OCI-LY3 (cell line): ENCODE results near the gene TAMM41.

ENCODE experiments used
- CTCF ChIP-seq: fragments of 200-600, 300-600 bp; sonication (generic); IDR thresholded peaks from 2 replicates; pipeline ENCODE4 v1.5.1; 2014; ENCODE audit warnings: antibody characterized with exemption, low read length, low read depth
- EZH2phosphoT487 ChIP-seq: fragments of 200-600 bp; shearing (Covaris generic); IDR thresholded peaks from 2 replicates; pipeline ENCODE4 v1.6.1; 2018; ENCODE audit warnings: antibody characterized with exemption, mixed run types, low read depth

- TF ChIP-seq CTCF (no peak), EZH2phosphoT487 (no peak)
Measured at GRCh38 chr3:11757929-11758328, 88.8 kb downstream of the TAMM41 start.
